HG02885 (cell line): Measurements from ENCODE around the gene SYT7.

Experiments used
- ATAC-seq: cut with Tn5 transposase; IDR thresholded peaks from one replicate; pipeline ENCODE4 v1.9.1; 2021; ENCODE audit warnings: mild to moderate bottlenecking; ENCODE audit not compliant: unreplicated experiment, poor library complexity

Gene SYT7

GRCh38 chr11:61540528-61540927 is 40.3 kb downstream of the SYT7 start:
- ATAC-seq, result no peak

GRCh38 chr11:61539831-61540357 is 41.0 kb downstream of the SYT7 start:
- no peak for ATAC-seq

GRCh38 chr11:61539006-61539405 is 41.9 kb downstream of the SYT7 start:
- no peak for ATAC-seq

GRCh38 chr11:61538636-61538961 is 42.3 kb downstream of the SYT7 start:
- no peak for ATAC-seq

- no peak for ATAC-seq
These were observed 43.5 kb downstream of the SYT7 start for GRCh38 chr11:61537326-61537725.

GRCh38 chr11:61536676-61537270 is 44.1 kb downstream of the SYT7 start:
- ATAC-seq, result no peak

GRCh38 chr11:61535998-61536675 is 44.7 kb downstream of the SYT7 start:
- ATAC-seq, result no peak

- ATAC-seq, result no peak
These were observed 45.7 kb downstream of the SYT7 start for GRCh38 chr11:61534933-61535839.

- no peak for ATAC-seq
These were observed 46.6 kb downstream of the SYT7 start for GRCh38 chr11:61534025-61534932.

- ATAC-seq, result no peak
These were observed 47.5 kb downstream of the SYT7 start for GRCh38 chr11:61533401-61533800.

- ATAC-seq, result no peak
These were observed 47.9 kb downstream of the SYT7 start for GRCh38 chr11:61533039-61533375.

- ATAC-seq, result peak; percentile 44
These were observed 48.5 kb downstream of the SYT7 start for GRCh38 chr11:61532134-61533038.

- no peak for ATAC-seq
These were observed 49.8 kb downstream of the SYT7 start for GRCh38 chr11:61531044-61531443.

GRCh38 chr11:61529537-61530225 is 51.2 kb downstream of the SYT7 start:
- ATAC-seq, result no peak

GRCh38 chr11:61528114-61528513 is 52.8 kb downstream of the SYT7 start:
- no peak for ATAC-seq

GRCh38 chr11:61526956-61527731 is 53.7 kb downstream of the SYT7 start:
- no peak for ATAC-seq

GRCh38 chr11:61526229-61526628 is 54.6 kb downstream of the SYT7 start:
- ATAC-seq, result no peak
